Ishikawa (cell line): ENCODE data around the gene ADCY1.

Source experiments
- CEBPB ChIP-seq: IDR thresholded peaks from 2 replicates; pipeline ENCODE4 v1.6.1; 2012
- CREB1 ChIP-seq: IDR thresholded peaks from 2 replicates; pipeline ENCODE4 v1.6.1; 2012; ENCODE audit warnings: low read depth
- EGR1 ChIP-seq: IDR thresholded peaks from 2 replicates; pipeline ENCODE4 v1.6.1; 2012
- EP300 ChIP-seq: IDR thresholded peaks from 2 replicates; pipeline ENCODE4 v1.6.1; 2012; ENCODE audit warnings: borderline replicate concordance
- FOXM1 ChIP-seq: IDR thresholded peaks from 2 replicates; pipeline ENCODE4 v1.6.1; 2012; ENCODE audit warnings: low read depth, borderline replicate concordance
- MAX ChIP-seq: IDR thresholded peaks from 2 replicates; pipeline ENCODE4 v1.6.1; 2012
- NFIC ChIP-seq: IDR thresholded peaks from 2 replicates; pipeline ENCODE4 v1.6.1; 2012
- RAD21 ChIP-seq: IDR thresholded peaks from 2 replicates; pipeline ENCODE4 v1.6.1; 2012; ENCODE audit warnings: low read depth
- REST ChIP-seq: IDR thresholded peaks from 2 replicates; pipeline ENCODE4 v1.6.1; 2012; ENCODE audit warnings: low read depth, mild to moderate bottlenecking
- TAF1 ChIP-seq: IDR thresholded peaks from 2 replicates; pipeline ENCODE4 v1.6.1; 2012; ENCODE audit warnings: low read depth, mild to moderate bottlenecking
- TCF12 ChIP-seq: IDR thresholded peaks from 2 replicates; pipeline ENCODE4 v1.6.1; 2012; ENCODE audit warnings: low read depth
- TEAD4 ChIP-seq: IDR thresholded peaks from 2 replicates; pipeline ENCODE4 v1.6.1; 2012
- USF1 ChIP-seq: IDR thresholded peaks from 2 replicates; pipeline ENCODE4 v1.6.1; 2012
- YY1 ChIP-seq: IDR thresholded peaks from 2 replicates; pipeline ENCODE4 v1.6.1; 2012; ENCODE audit warnings: low read depth
- ZBTB7A ChIP-seq: IDR thresholded peaks from 2 replicates; pipeline ENCODE4 v1.6.1; 2012; ENCODE audit warnings: low read depth

ADCY1 gene

GRCh38 chr7:45659496-45660139 lies 85.5 kb downstream of the ADCY1 start:
- TF ChIP-seq EP300 (no peak), NFIC (no peak), REST (no peak), FOXM1 (no peak), EGR1 (no peak), YY1 (no peak), CEBPB (no peak), TEAD4 (no peak)

- no peak for TF ChIP-seq RAD21
- no peak for TF ChIP-seq NFIC
- TF ChIP-seq TAF1, result no peak
- TF ChIP-seq REST, result no peak
- TF ChIP-seq MAX, result no peak
- TF ChIP-seq CREB1, result no peak
- no peak for TF ChIP-seq TEAD4
- no peak for TF ChIP-seq YY1
- TF ChIP-seq ZBTB7A, result no peak
- no peak for TF ChIP-seq USF1
- no peak for TF ChIP-seq CEBPB
- TF ChIP-seq EGR1, result no peak
- TF ChIP-seq FOXM1, result no peak
- no peak for TF ChIP-seq TCF12
- TF ChIP-seq EP300, result no peak
Measured at GRCh38 chr7:45660201-45660900, 86.2 kb downstream of the ADCY1 start.

GRCh38 chr7:45660901-45661211 lies 86.7 kb downstream of the ADCY1 start:
- TF ChIP-seq MAX, result no peak
- no peak for TF ChIP-seq TCF12
- no peak for TF ChIP-seq CREB1
- no peak for TF ChIP-seq EP300
- TF ChIP-seq TAF1, result no peak
- TF ChIP-seq TEAD4, result no peak
- no peak for TF ChIP-seq RAD21
- no peak for TF ChIP-seq FOXM1
- TF ChIP-seq USF1, result no peak
- no peak for TF ChIP-seq REST
- no peak for TF ChIP-seq NFIC

GRCh38 chr7:45661302-45661995 lies 87.3 kb downstream of the ADCY1 start:
- no peak for TF ChIP-seq FOXM1
- TF ChIP-seq REST, result no peak
- no peak for TF ChIP-seq TEAD4
- no peak for TF ChIP-seq NFIC
- no peak for TF ChIP-seq EP300
- no peak for TF ChIP-seq MAX
- no peak for TF ChIP-seq CEBPB
- no peak for TF ChIP-seq CREB1
- no peak for TF ChIP-seq USF1
- TF ChIP-seq TCF12, result no peak
- no peak for TF ChIP-seq TAF1
- TF ChIP-seq YY1, result no peak
- TF ChIP-seq EGR1, result no peak
- no peak for TF ChIP-seq ZBTB7A
- no peak for TF ChIP-seq RAD21
